ENCODE data around the gene GARIN5B. TPM values are rescaled to one million over a fixed set of nuclear protein-coding genes. Genes with fewer than 3 reads are reported as not detected.
A peak's percentile ranks its signal among the peaks of the same experiment; 100 is the strongest.

Gene GARIN5B
- total RNA-seq, 1 experiment from 2014 or later, result not detected

DNA sequence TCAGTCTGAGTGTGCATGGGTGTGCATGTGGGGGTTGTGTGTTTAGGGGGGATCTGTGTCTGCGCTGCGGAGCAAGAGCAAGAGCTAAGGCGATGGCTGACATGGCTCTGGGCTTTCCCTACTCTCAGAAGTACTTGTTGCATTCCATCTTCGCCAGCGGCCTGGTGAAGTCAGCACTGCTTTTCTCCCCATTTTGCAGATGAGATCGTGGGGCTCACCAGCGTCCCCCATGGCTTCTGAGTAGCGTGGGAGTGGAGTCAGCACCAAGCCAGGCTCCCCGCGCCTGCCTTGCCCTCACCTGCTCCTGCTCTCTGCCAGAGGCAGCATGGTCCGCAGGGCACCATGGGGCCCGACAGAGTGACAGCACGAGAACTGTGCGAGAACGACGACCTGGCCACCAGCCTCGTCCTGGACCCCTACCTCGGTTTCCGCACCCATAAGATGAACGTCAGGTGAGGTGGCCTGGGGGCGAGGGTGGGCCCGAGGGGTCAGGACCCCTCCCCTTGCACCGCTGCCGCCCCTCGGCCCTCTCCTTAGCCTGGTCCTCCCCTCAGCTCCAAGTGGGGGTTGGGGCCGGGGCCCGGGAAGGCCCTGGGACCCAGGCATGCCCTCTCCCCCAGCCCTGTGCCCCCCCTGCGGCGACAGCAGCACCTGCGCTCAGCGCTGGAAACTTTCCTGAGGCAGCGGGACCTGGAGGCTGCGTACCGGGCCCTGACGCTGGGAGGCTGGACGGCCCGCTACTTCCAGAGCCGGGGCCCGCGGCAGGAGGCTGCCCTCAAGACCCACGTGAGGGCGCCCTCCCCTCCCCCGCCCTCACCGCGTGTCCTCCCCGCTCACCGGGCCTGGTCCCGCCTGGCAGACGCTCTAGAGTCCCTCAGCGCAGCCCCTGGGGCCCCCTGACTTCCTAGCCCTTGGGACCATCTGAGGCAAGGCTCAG lies 21.2 kb downstream of the GARIN5B start:
- BruUV-seq (replicated peaks), result no TSS peak
- H3K27ac Mint-ChIP-seq (ENCODE audit: low read depth, unreplicated experiment), result no peak overlapping the region

GRCh38 chr19:55341171-55341588 lies 21.9 kb downstream of the GARIN5B start:
- Mint-ChIP-seq H3K4me3 (ENCODE audit: unreplicated experiment) (peak overlapping the region; percentile 80), H3K9me3 (ENCODE audit: unreplicated experiment) (no peaks in the 10 kb centered on the region), H3K4me1 (ENCODE audit: insufficient read depth, unreplicated experiment) (peaks cover 38% of the 10 kb centered on the region), H3K27ac (ENCODE audit: low read depth, unreplicated experiment) (peak overlapping the region; percentile 100), H3K27me3 (ENCODE audit: insufficient read depth, unreplicated experiment) (no peaks in the 10 kb centered on the region), H3K36me3 (ENCODE audit: insufficient read depth, unreplicated experiment) (peaks cover 43% of the 10 kb centered on the region)
- ChIA-PET POLR2A (interaction anchor here (0.7 to 1.0 kb wide), 4 partner anchors 18 to 82 kb away, joined by 3 to 4 read pairs (median 3); partner anchors contain the start of genes IL11, PPP6R1 and TMEM190), CTCF (no interaction called here)
- DNase-seq (ENCODE audit: unreplicated experiment), result peak; percentile 66
- no TSS peak for BruUV-seq (replicated peaks)
- TF ChIP-seq, protein P1, sequence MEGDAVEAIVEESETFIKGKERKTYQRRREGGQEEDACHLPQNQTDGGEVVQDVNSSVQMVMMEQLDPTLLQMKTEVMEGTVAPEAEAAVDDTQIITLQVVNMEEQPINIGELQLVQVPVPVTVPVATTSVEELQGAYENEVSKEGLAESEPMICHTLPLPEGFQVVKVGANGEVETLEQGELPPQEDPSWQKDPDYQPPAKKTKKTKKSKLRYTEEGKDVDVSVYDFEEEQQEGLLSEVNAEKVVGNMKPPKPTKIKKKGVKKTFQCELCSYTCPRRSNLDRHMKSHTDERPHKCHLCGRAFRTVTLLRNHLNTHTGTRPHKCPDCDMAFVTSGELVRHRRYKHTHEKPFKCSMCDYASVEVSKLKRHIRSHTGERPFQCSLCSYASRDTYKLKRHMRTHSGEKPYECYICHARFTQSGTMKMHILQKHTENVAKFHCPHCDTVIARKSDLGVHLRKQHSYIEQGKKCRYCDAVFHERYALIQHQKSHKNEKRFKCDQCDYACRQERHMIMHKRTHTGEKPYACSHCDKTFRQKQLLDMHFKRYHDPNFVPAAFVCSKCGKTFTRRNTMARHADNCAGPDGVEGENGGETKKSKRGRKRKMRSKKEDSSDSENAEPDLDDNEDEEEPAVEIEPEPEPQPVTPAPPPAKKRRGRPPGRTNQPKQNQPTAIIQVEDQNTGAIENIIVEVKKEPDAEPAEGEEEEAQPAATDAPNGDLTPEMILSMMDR (IDR thresholded peaks at IDR 0.05; ENCODE audit: unreplicated experiment), result no peak
- intact Hi-C loops (cut with micrococcal nuclease), result no loop called here

More for the DNA sequence above, 21.2 kb downstream of the GARIN5B start:
- H3K36me3 Mint-ChIP-seq (ENCODE audit: insufficient read depth, unreplicated experiment), result peaks cover 43% of the 10 kb centered on the region
- H3K9me3 Mint-ChIP-seq (ENCODE audit: unreplicated experiment), result no peaks in the 10 kb centered on the region
- DNase-seq (ENCODE audit: unreplicated experiment), result no peak
- intact Hi-C loops (cut with micrococcal nuclease), result no loop called here
- peak overlapping the region; percentile 80 for H3K4me3 Mint-ChIP-seq (ENCODE audit: unreplicated experiment)
- TF ChIP-seq, protein P1 (IDR thresholded peaks at IDR 0.05; ENCODE audit: unreplicated experiment), result no peak
- ChIA-PET CTCF (interaction anchor here (0.9 kb wide), 1 partner anchor 49 kb away, joined by 4 read pairs; no protein-coding TSS in a partner anchor), POLR2A (interaction anchor here (0.6 kb wide), 1 partner anchor 322 kb away, joined by 4 read pairs; no protein-coding TSS in a partner anchor)
- H3K27me3 Mint-ChIP-seq (ENCODE audit: insufficient read depth, unreplicated experiment), result no peaks in the 10 kb centered on the region
- H3K4me1 Mint-ChIP-seq (ENCODE audit: insufficient read depth, unreplicated experiment), result peaks cover 31% of the 10 kb centered on the region

DNA sequence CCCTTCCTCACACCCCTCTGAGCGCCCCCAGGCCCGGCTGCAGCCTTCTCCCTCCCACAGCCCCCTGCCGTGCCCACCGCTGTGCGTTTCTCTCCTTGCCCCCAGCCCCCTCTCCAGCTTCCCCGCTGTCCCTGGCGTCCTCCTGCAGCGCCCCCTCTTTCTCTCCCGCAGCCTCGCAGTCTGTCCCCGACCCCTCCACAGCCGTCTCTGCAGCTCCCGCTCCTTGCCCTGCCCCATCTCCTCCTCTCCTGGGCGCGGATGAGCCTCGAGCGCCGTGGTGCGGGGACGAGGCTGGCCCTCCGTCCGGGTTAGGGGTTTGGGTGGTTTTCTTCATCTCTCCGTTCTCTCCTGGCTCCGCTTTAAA lies 22.3 kb downstream of the GARIN5B start:
- no TSS peak for BruUV-seq (replicated peaks)
- no peak for DNase-seq (ENCODE audit: unreplicated experiment)
- no peaks in the 10 kb centered on the region for H3K27me3 Mint-ChIP-seq (ENCODE audit: insufficient read depth, unreplicated experiment)

More for the DNA sequence above, 22.3 kb downstream of the GARIN5B start:
- H3K4me3 Mint-ChIP-seq (ENCODE audit: unreplicated experiment), result peak overlapping the region; percentile 80
- ChIA-PET POLR2A (interaction anchor here (0.7 to 1.0 kb wide), 4 partner anchors 18 to 82 kb away, joined by 3 to 4 read pairs (median 3); partner anchors contain the start of genes IL11, PPP6R1 and TMEM190), CTCF (interaction anchor here (0.6 kb wide), 1 partner anchor 8 kb away, joined by 8 read pairs; no protein-coding TSS in a partner anchor)
- peak overlapping the region; percentile 100 for H3K27ac Mint-ChIP-seq (ENCODE audit: low read depth, unreplicated experiment)
- peaks cover 42% of the 10 kb centered on the region for H3K4me1 Mint-ChIP-seq (ENCODE audit: insufficient read depth, unreplicated experiment)
- H3K9me3 Mint-ChIP-seq (ENCODE audit: unreplicated experiment), result no peaks in the 10 kb centered on the region
- intact Hi-C loops (cut with micrococcal nuclease), result no loop called here
- TF ChIP-seq, protein P1 (IDR thresholded peaks at IDR 0.05; ENCODE audit: unreplicated experiment), result no peak
- H3K36me3 Mint-ChIP-seq (ENCODE audit: insufficient read depth, unreplicated experiment), result peaks cover 38% of the 10 kb centered on the region
